ENCODE results near the gene CLMP. TPM values are rescaled to one million over a fixed set of nuclear protein-coding genes. Genes with fewer than 3 reads are reported as not detected.
"Not testable (repeated sequence)": the region's sequence is repeated elsewhere in the genome, so short reads cannot be mapped to it uniquely, and the experiment has no call there.

Gene CLMP
- total RNA-seq, 4 donors from 2014 or later = 169 to 215 (median 197) TPM

DNA sequence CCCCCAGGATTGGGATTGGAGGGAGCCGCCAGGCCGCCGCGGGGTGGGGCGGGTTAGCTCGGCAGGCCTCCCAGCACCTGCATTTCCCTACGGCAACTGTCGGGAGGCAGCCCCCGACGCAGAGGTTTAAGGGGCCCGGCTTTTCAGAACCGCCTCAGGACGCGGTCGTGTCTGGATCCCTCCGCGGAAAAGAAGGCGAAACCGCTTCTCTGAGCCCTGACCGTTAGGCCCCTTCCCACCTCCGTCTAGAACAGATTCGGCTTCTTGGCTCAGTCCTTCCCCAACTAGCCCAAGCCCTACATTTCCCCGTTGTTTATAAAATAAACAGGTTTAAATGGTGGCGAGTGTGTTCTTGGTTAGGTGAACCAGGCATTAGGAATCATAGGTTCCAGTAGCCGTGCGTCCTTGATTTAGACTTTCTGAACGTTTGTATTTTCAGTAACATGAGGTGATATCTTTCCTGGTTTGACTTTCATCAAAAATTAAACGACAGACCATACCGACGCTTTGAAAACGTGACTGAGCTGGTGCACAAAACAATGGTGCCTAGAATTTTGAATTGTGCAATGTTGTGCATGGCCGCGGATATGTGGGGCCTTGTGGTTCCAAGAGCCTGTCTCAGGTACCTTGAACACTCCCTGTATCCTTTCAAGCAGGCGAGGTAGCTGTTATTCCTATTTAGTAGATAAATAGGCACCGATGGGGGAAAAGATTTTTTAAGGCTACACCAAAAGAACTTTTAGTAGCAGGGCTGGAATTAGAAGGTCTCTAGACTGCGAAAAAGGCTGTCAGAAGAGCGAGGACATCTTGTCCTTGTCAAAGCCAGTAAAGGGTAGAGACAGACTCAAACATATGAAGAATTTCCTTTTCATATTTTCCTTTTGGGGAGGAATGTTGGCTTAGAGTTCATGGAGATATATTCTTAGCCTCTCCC, 131.9 kb downstream of the CLMP start:
- 3% methylated on average over 27 of the region's 37 CpGs for WGBS

GRCh38 chr11:123062158-123062891, 132.7 kb downstream of the CLMP start:
- Histone ChIP-seq H3K4me3 (peak overlapping the region; percentile 69 to 93 (median 84)), H3K4me1 (peaks cover 43 to 68% (median 58%) of the 10 kb centered on the region in 4 donors), H3K27ac (replicated peaks in 1 of 4) (peak overlapping the region; percentile 97 to 100 (median 100)), H3K9me3 (no peaks in the 10 kb centered on the region), H3K27me3 (no peaks in the 10 kb centered on the region), H3K36me3 (peaks cover 31 to 39% (median 35%) of the 10 kb centered on the region in 4 donors)
- peak; percentile 100 for DNase-seq (ENCODE audit: extremely low spot score)
- WGBS = 1% methylated on average over 38 of the region's 63 CpGs
- intact Hi-C loops (cut with DNase I) = no loop called here
- TF ChIP-seq POLR2A (IDR thresholded peaks at IDR 0.05; ENCODE audit: low read depth) = peak; percentile 32
- peak; percentile 86 for TF ChIP-seq POLR2AphosphoS5 (IDR thresholded peaks at IDR 0.05)
- peak in 1 of 3 experiments; percentile 14 for TF ChIP-seq CTCF (IDR thresholded peaks at IDR 0.05)
- TF ChIP-seq EP300 (IDR thresholded peaks at IDR 0.05) = no peak

More for the DNA sequence above, 131.9 kb downstream of the CLMP start:
- H3K27ac ChIP-seq (replicated peaks in 1 of 4) = peak overlapping the region; percentile 97 to 100 (median 100)
- no peaks in the 10 kb centered on the region for H3K9me3 ChIP-seq
- TF ChIP-seq POLR2AphosphoS5 (IDR thresholded peaks at IDR 0.05) = peak; percentile 38 to 56
- no peak for TF ChIP-seq POLR2A (IDR thresholded peaks at IDR 0.05; ENCODE audit: low read depth)
- peak overlapping the region; percentile 69 to 93 (median 84) for H3K4me3 ChIP-seq
- intact Hi-C loops (cut with DNase I) = no loop called here
- H3K4me1 ChIP-seq = peaks cover 35 to 60% (median 51%) of the 10 kb centered on the region in 4 donors
- no peaks in the 10 kb centered on the region for H3K27me3 ChIP-seq
- DNase-seq (ENCODE audit: extremely low spot score) = peak; percentile 93
- peaks cover 24 to 30% (median 27%) of the 10 kb centered on the region in 4 donors for H3K36me3 ChIP-seq

DNA sequence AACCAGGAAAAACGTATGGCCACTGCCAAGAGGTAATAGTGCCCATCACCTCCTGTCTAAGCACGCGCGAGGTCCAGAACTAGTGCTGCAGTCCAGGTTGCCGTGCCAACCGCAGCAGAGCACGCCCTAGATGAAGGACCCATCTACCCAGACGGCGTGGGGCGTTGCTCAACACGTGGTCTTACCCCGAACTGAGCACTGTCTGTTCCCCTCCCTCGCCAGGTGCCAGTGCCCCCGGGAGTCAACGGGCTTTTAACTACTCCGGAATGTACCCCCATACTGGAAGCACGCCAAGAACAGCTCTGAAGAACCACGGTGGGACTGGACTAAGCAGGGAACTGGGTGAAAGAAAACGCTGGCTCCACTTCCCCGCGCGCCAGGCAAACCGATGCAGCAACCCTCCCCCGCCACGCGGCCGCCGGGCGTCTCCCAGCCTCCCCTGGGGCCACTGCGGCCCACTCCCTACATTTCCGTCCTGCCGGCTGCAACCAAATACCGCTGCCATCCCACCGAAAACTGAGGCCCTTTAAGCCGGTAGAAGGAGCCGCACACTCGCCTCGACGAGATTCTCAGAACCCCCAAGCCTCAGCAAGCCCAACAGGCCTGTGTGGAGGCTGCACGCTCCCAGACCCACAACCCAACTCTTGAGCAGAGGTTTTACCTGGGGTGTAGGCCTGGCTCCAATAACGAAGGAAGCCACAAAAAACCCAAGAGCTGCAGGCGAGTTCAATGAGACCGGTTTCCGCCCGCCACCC, 133.5 kb downstream of the CLMP start, which contains the start of gene HSPA8:
Gene HSPA8, minus strand, starts transcription at position 734 of the 755 bp plus-strand sequence. CDS start 812 bp downstream, outside the sequence.
- Histone ChIP-seq H3K4me1 (peaks cover 50 to 76% (median 65%) of the 10 kb centered on the region in 4 donors), H3K27ac (replicated peaks in 1 of 4) (peak within 1 kb of the TSS; percentile 97 to 100 (median 100)), H3K36me3 (peaks cover 39 to 46% (median 43%) of the 10 kb centered on the region in 4 donors), H3K27me3 (no peaks in the 10 kb centered on the region), H3K4me3 (peak within 1 kb of the TSS; percentile 69 to 93 (median 84)), H3K9me3 (no peaks in the 10 kb centered on the region)
- intact Hi-C loops (cut with DNase I) = no loop called here
- peak; percentile 82 for TF ChIP-seq POLR2A (IDR thresholded peaks at IDR 0.05; ENCODE audit: low read depth)
- TF ChIP-seq CTCF (IDR thresholded peaks at IDR 0.05) = no peak
- TF ChIP-seq POLR2AphosphoS5 (IDR thresholded peaks at IDR 0.05) = peak in 1 of 2 donors; percentile 98
- TF ChIP-seq EP300 (IDR thresholded peaks at IDR 0.05) = no peak
- 0% methylated on average over 16 of the region's 45 CpGs for WGBS
- peak; percentile 92 for DNase-seq (ENCODE audit: extremely low spot score)

- Histone ChIP-seq H3K27me3 (no peaks in the 10 kb centered on the region), H3K4me1 (peaks cover 60 to 77% (median 73%) of the 10 kb centered on the region in 4 donors), H3K4me3 (peak overlapping the region; percentile 69 to 93 (median 84)), H3K27ac (replicated peaks in 1 of 4) (peak overlapping the region; percentile 97 to 100 (median 100)), H3K36me3 (peaks cover 50 to 57% (median 53%) of the 10 kb centered on the region in 4 donors), H3K9me3 (no peaks in the 10 kb centered on the region)
- 6% methylated on average over 7 of the region's 8 CpGs for WGBS
- TF ChIP-seq EP300 (IDR thresholded peaks at IDR 0.05) = no peak
- TF ChIP-seq CTCF (IDR thresholded peaks at IDR 0.05) = no peak
- TF ChIP-seq POLR2AphosphoS5 (IDR thresholded peaks at IDR 0.05) = no peak
- no peak for TF ChIP-seq POLR2A (IDR thresholded peaks at IDR 0.05; ENCODE audit: low read depth)
- intact Hi-C loops (cut with DNase I) = no loop called here
- DNase-seq (ENCODE audit: extremely low spot score) = no peak
These were observed 134.6 kb downstream of the CLMP start for GRCh38 chr11:123060277-123061000.

DNA sequence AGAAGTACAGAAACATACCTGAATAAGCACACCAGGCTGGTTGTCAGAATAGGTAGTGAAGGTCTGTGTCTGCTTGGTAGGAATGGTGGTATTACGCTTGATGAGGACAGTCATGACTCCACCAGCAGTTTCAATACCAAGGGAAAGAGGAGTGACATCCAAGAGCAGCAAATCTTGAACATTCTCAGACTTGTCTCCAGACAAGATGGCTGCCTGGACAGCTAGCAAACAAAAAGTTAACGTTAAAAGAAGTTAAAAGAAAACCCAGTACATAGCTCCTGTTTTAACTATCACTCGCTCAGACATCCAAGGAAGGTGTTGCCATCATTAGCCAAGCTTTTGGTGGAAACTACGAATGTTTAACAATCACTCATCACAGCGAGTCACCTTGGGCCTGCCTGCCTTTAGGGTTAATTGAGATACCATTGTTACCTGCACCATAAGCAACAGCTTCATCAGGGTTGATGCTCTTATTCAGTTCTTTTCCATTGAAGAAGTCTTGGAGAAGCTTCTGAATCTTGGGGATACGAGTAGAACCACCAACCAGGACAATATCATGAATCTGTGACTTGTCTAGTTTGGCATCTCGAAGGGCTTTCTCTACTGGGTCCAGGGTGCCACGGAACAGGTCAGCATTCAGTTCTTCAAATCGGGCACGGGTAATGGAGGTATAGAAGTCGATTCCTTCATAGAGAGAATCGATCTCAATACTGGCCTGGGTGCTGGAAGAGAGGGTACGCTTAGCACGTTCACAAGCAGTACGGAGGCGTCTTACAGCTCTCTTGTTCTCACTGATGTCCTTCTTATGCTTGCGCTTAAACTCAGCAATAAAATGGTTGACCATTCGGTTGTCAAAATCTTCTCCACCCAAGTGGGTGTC, 135.8 kb downstream of the CLMP start:
- peaks cover 59 to 77% (median 74%) of the 10 kb centered on the region in 4 donors for H3K4me1 ChIP-seq
- H3K27me3 ChIP-seq; H3K9me3 ChIP-seq; DNase-seq (ENCODE audit: extremely low spot score): not testable (repeated sequence)
- peaks cover 54 to 69% (median 61%) of the 10 kb centered on the region in 4 donors for H3K36me3 ChIP-seq
- H3K4me3 ChIP-seq = peak overlapping the region; percentile 69 to 93 (median 84)
- intact Hi-C loops (cut with DNase I) = loop anchor here (10.0 kb wide), 1 partner anchor 194 kb away; no protein-coding TSS in a partner anchor
- H3K27ac ChIP-seq (replicated peaks in 1 of 4) = peak overlapping the region; percentile 18 to 100 (median 61)
- 55% methylated on average over 18 of the region's 18 CpGs for WGBS

Data from esophagus muscularis mucosa (tissue), 4 donors.